PFSK-1 (cell line): ENCODE data around the gene INPP5D.

Source experiments
- FOXP2 ChIP-seq: optimal IDR thresholded peaks from 2 replicates; pipeline ENCODE3; 2011; ENCODE audit warnings: borderline replicate concordance, control low read depth, inconsistent platforms; ENCODE audit not compliant: insufficient read depth; ENCODE audit errors: extremely low read length, extremely low read depth
- POLR2AphosphoS5 ChIP-seq: IDR thresholded peaks from 2 replicates; pipeline ENCODE4 v1.6.1; 2012; ENCODE audit warnings: low read depth, mild to moderate bottlenecking, control low read depth, low read length, moderate library complexity
- REST ChIP-seq, 2 experiments: IDR thresholded peaks; 2 replicates each; pipeline versions ENCODE4 v1.6.1 to v1.8.0; 2011 to 2012; ENCODE audit warnings: low read depth in 2 of 2, low read length in 2 of 2, control low read depth in 1 of 2, inconsistent platforms in 1 of 2, mild to moderate bottlenecking in 1 of 2, moderate library complexity in 1 of 2; ENCODE audit not compliant: insufficient read depth in 1 of 2
- SIN3A ChIP-seq: IDR thresholded peaks from 2 replicates; pipeline ENCODE4 v1.6.1; 2012; ENCODE audit warnings: mild to moderate bottlenecking, low read length, moderate library complexity, borderline replicate concordance; ENCODE audit not compliant: insufficient read depth
- TAF1 ChIP-seq: IDR thresholded peaks from 2 replicates; pipeline ENCODE4 v1.6.1; 2012; ENCODE audit warnings: low read length, control low read depth, borderline replicate concordance; ENCODE audit not compliant: insufficient read depth

INPP5D gene

GRCh38 chr2:233034091-233034882 is 25.9 kb upstream of the INPP5D start:
- TF ChIP-seq REST (IDR thresholded peaks at IDR 0.05; ENCODE audit: insufficient read depth in 1 of 2, low read depth in 2 of 2, low read length in 2 of 2): no peak

- TF ChIP-seq FOXP2: no peak
- no peak for TF ChIP-seq TAF1
- no peak for TF ChIP-seq SIN3A
- TF ChIP-seq POLR2AphosphoS5: no peak
- no peak for TF ChIP-seq REST (IDR thresholded peaks at IDR 0.05; ENCODE audit: insufficient read depth in 1 of 2, low read depth in 2 of 2, low read length in 2 of 2)
These were observed 24.5 kb upstream of the INPP5D start for GRCh38 chr2:233035426-233036161.

- no peak for TF ChIP-seq FOXP2
- TF ChIP-seq REST (IDR thresholded peaks at IDR 0.05; ENCODE audit: insufficient read depth in 1 of 2, low read depth in 2 of 2, low read length in 2 of 2): no peak
- TF ChIP-seq POLR2AphosphoS5: no peak
- TF ChIP-seq TAF1: no peak
- TF ChIP-seq SIN3A: no peak
These were observed 23.8 kb upstream of the INPP5D start for GRCh38 chr2:233036162-233036838.

- TF ChIP-seq FOXP2 (no peak), SIN3A (no peak), TAF1 (no peak), POLR2AphosphoS5 (no peak), REST (IDR thresholded peaks at IDR 0.05; ENCODE audit: insufficient read depth in 1 of 2, low read depth in 2 of 2, low read length in 2 of 2) (no peak)
These were observed 23.1 kb upstream of the INPP5D start for GRCh38 chr2:233037078-233037477.
